ENCODE measurements around the gene TRIM24. TPM values are rescaled to one million over a fixed set of nuclear protein-coding genes. Genes with fewer than 3 reads are reported as not detected.
A peak's percentile ranks its signal among the peaks of the same experiment; 100 is the strongest.

The TRIM24 gene
- polyA plus RNA-seq, 3 donors = 3.5 to 8.9 (median 6.0) TPM

DNA sequence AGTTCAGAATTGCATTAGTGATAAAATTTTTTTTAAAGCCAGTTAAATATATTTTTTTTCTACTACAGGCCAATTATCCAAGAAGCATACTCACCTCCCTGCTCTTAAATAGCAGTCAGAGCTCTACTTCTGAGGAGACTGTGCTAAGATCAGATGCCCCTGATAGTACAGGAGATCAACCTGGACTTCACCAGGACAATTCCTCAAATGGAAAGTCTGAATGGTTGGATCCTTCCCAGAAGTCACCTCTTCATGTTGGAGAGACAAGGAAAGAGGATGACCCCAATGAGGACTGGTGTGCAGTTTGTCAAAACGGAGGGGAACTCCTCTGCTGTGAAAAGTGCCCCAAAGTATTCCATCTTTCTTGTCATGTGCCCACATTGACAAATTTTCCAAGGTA lies 119.1 kb downstream of the TRIM24 start:
- Histone ChIP-seq H3K4me3 (replicated peaks in 1 of 3; ENCODE audit: low read depth in 2 of 3, low read length in 3 of 3) (no peak overlapping the region), H3K27ac (ENCODE audit: low read depth in 1 of 2, low read length in 2 of 2) (no peak overlapping the region), H3K9ac (ENCODE audit: insufficient read depth, low read length, poor library complexity, severe bottlenecking) (no peak overlapping the region), H3K27me3 (ENCODE audit: control insufficient read depth in 2 of 2, insufficient read depth in 2 of 2, low read length in 2 of 2) (no peaks in the 10 kb centered on the region), H3K36me3 (replicated peaks in 1 of 2; ENCODE audit: control insufficient read depth in 1 of 2, insufficient read depth in 2 of 2, low read length in 2 of 2) (peaks cover 63 to 96% of the 10 kb centered on the region in 2 donors), H3K4me1 (ENCODE audit: control insufficient read depth in 1 of 2, insufficient read depth in 2 of 2, low read length in 2 of 2) (no peaks in the 10 kb centered on the region), H3K9me3 (replicated peaks in 1 of 2; ENCODE audit: control insufficient read depth in 1 of 2, insufficient read depth in 1 of 2, low read length in 2 of 2) (no peaks in the 10 kb centered on the region), H3K4me2 (replicated peaks; ENCODE audit: extremely low read depth, low read length, poor library complexity, severe bottlenecking) (no peak overlapping the region), H4K20me1 (ENCODE audit: insufficient read depth, low read length) (no peaks in the 10 kb centered on the region), H2AFZ (ENCODE audit: insufficient read depth, low read depth, low read length, poor library complexity, severe bottlenecking) (no peak overlapping the region), H3K79me2 (ENCODE audit: insufficient read depth, low read length) (no peaks in the 10 kb centered on the region)
- Mint-ChIP-seq H3K4me3 (no peak overlapping the region), H3K27me3 (ENCODE audit: low read depth in 3 of 3) (no peaks in the 10 kb centered on the region), H3K27ac (peak overlapping the region in 1 of 7 donors; percentile 45), H3K4me1 (no peaks in the 10 kb centered on the region), H3K36me3 (peaks cover 73 to 88% of the 10 kb centered on the region in 2 donors), H3K9me3 (no peaks in the 10 kb centered on the region)
- TF ChIP-seq, protein P1, sequence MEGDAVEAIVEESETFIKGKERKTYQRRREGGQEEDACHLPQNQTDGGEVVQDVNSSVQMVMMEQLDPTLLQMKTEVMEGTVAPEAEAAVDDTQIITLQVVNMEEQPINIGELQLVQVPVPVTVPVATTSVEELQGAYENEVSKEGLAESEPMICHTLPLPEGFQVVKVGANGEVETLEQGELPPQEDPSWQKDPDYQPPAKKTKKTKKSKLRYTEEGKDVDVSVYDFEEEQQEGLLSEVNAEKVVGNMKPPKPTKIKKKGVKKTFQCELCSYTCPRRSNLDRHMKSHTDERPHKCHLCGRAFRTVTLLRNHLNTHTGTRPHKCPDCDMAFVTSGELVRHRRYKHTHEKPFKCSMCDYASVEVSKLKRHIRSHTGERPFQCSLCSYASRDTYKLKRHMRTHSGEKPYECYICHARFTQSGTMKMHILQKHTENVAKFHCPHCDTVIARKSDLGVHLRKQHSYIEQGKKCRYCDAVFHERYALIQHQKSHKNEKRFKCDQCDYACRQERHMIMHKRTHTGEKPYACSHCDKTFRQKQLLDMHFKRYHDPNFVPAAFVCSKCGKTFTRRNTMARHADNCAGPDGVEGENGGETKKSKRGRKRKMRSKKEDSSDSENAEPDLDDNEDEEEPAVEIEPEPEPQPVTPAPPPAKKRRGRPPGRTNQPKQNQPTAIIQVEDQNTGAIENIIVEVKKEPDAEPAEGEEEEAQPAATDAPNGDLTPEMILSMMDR (IDR thresholded peaks at IDR 0.05) = no peak
- WGBS (ENCODE audit: insufficient coverage) = no CpG with 5 or more reads among the region's 1 CpG
- intact Hi-C loops (cut with micrococcal nuclease) = no loop called here
- DNase-seq = no peak

DNA sequence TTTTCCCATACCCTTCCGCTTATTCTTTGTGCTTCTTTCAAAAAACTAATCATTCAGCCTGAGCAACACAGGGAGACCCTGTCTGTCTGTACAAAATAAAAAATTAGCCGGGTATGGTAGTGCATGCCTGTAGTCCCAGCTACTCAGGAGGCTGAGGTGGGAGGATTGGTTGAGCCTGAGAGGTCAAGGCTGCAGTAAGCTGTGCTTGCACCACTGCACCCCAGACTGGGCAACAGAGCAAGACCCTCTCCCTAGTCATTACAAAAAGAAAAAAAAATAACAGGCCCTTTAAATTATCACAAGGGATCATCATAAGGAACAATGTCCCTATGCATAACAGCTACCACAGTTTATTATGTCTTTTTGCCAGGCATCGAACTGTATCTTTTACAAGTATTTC lies 119.6 kb downstream of the TRIM24 start:
- Histone ChIP-seq H3K36me3 (replicated peaks in 1 of 2; ENCODE audit: control insufficient read depth in 1 of 2, insufficient read depth in 2 of 2, low read length in 2 of 2) (peaks cover 64 to 96% of the 10 kb centered on the region in 2 donors), H3K79me2 (ENCODE audit: insufficient read depth, low read length) (no peaks in the 10 kb centered on the region), H3K4me2 (replicated peaks; ENCODE audit: extremely low read depth, low read length, poor library complexity, severe bottlenecking) (no peak overlapping the region), H3K9me3 (replicated peaks in 1 of 2; ENCODE audit: control insufficient read depth in 1 of 2, insufficient read depth in 1 of 2, low read length in 2 of 2) (no peaks in the 10 kb centered on the region), H3K27ac (ENCODE audit: low read depth in 1 of 2, low read length in 2 of 2) (no peak overlapping the region), H3K4me3 (replicated peaks in 1 of 3; ENCODE audit: low read depth in 2 of 3, low read length in 3 of 3) (no peak overlapping the region), H3K27me3 (ENCODE audit: control insufficient read depth in 2 of 2, insufficient read depth in 2 of 2, low read length in 2 of 2) (no peaks in the 10 kb centered on the region), H3K4me1 (ENCODE audit: control insufficient read depth in 1 of 2, insufficient read depth in 2 of 2, low read length in 2 of 2) (no peaks in the 10 kb centered on the region), H4K20me1 (ENCODE audit: insufficient read depth, low read length) (no peaks in the 10 kb centered on the region), H2AFZ (ENCODE audit: insufficient read depth, low read depth, low read length, poor library complexity, severe bottlenecking) (no peak overlapping the region), H3K9ac (ENCODE audit: insufficient read depth, low read length, poor library complexity, severe bottlenecking) (no peak overlapping the region)
- Mint-ChIP-seq H3K27ac (no peak overlapping the region), H3K36me3 (peaks cover 75 to 91% of the 10 kb centered on the region in 2 donors), H3K9me3 (no peaks in the 10 kb centered on the region), H3K4me1 (no peaks in the 10 kb centered on the region), H3K4me3 (no peak overlapping the region), H3K27me3 (ENCODE audit: low read depth in 3 of 3) (no peaks in the 10 kb centered on the region)
- intact Hi-C loops (cut with micrococcal nuclease) = no loop called here
- no CpG with 5 or more reads among the region's 3 CpGs for WGBS (ENCODE audit: insufficient coverage)
- no peak for DNase-seq
- TF ChIP-seq, protein P1 (IDR thresholded peaks at IDR 0.05) = no peak

All from CD14-positive monocyte (primary cell).